HEK293T (cell line): Measurements from ENCODE around the gene CD48.

Experiments
- CTCF ChIA-PET: fragments of 350-600 bp; formaldehyde crosslinking; extraction: SDS; loops from one replicate; lab custom pipeline; 2021; ENCODE audit warnings: antibody characterized with exemption, inconsistent platforms; lab: Yijun Ruan, JAX
- POLR2A ChIA-PET: fragments of 350-600 bp; formaldehyde crosslinking; extraction: SDS; loops from one replicate; lab custom pipeline; 2020; ENCODE audit warnings: antibody characterized with exemption, inconsistent platforms; lab: Yijun Ruan, JAX
- DNase-seq: peaks from one replicate; pipeline ENCODE4 v3.0.0; 2012; ENCODE audit warnings: mixed read lengths; ENCODE audit errors: extremely low spot score
- ARNT ChIP-seq: fragments of 450-650 bp; IDR thresholded peaks from 2 replicates; pipeline ENCODE4 v1.6.1; 2017; ENCODE audit warnings: mild to moderate bottlenecking
- BHLHE40 ChIP-seq: fragments of 450-650 bp; IDR thresholded peaks from 2 replicates; pipeline ENCODE4 v1.6.1; 2016; ENCODE audit warnings: mild to moderate bottlenecking, moderate library complexity, borderline replicate concordance
- CTBP1 ChIP-seq: fragments of 450-650 bp; IDR thresholded peaks from 2 replicates; pipeline ENCODE4 v1.6.1; 2016; ENCODE audit warnings: borderline replicate concordance
- ELF4 ChIP-seq: fragments of 450-650 bp; IDR thresholded peaks from 2 replicates; pipeline ENCODE4 v1.6.1; 2017; ENCODE audit warnings: antibody characterized with exemption
- FOXA1 ChIP-seq: fragments of 450-650 bp; IDR thresholded peaks from 2 replicates; pipeline ENCODE4 v1.6.1; 2016; ENCODE audit warnings: mild to moderate bottlenecking
- FOXK2 ChIP-seq: fragments of 450-650 bp; IDR thresholded peaks from 2 replicates; pipeline ENCODE4 v1.6.1; 2016; ENCODE audit warnings: mild to moderate bottlenecking
- FOXM1 ChIP-seq: fragments of 450-650 bp; IDR thresholded peaks from 2 replicates; pipeline ENCODE4 v1.6.1; 2017; ENCODE audit warnings: mild to moderate bottlenecking, borderline replicate concordance
- HDGF ChIP-seq: fragments of 450-650 bp; IDR thresholded peaks from 2 replicates; pipeline ENCODE4 v1.6.1; 2017; ENCODE audit warnings: antibody characterized with exemption, borderline replicate concordance
- L3MBTL2 ChIP-seq: fragments of 450-650 bp; conservative IDR thresholded peaks from 2 replicates; pipeline ENCODE4 v1.6.1; 2016; ENCODE audit warnings: mild to moderate bottlenecking
- LEF1 ChIP-seq: fragments of 450-650 bp; IDR thresholded peaks from 2 replicates; pipeline ENCODE4 v1.6.1; 2017; ENCODE audit warnings: mild to moderate bottlenecking, borderline replicate concordance
- NFRKB ChIP-seq: fragments of 450-650 bp; IDR thresholded peaks from 2 replicates; pipeline ENCODE4 v1.6.1; 2016; ENCODE audit warnings: mild to moderate bottlenecking, moderate library complexity
- PKNOX1 ChIP-seq: fragments of 450-650 bp; IDR thresholded peaks from 2 replicates; pipeline ENCODE4 v1.6.1; 2016
- SP1 ChIP-seq: fragments of 450-650 bp; IDR thresholded peaks from 2 replicates; pipeline ENCODE4 v1.6.1; 2017
- SUZ12 ChIP-seq: fragments of 450-650 bp; IDR thresholded peaks from 2 replicates; pipeline ENCODE4 v1.6.1; 2016; ENCODE audit warnings: mild to moderate bottlenecking
- TARDBP ChIP-seq: fragments of 450-650 bp; IDR thresholded peaks from 2 replicates; pipeline ENCODE4 v1.6.1; 2016
- ZNF384 ChIP-seq: fragments of 450-650 bp; IDR thresholded peaks from 2 replicates; pipeline ENCODE4 v1.6.1; 2016

Gene CD48

GRCh38 chr1:160711602-160712311 is at the start of gene CD48:
TSS of gene CD48 (minus strand) at chr1:160711822. CDS start at chr1:160711763, 59 bp downstream.
- DNase-seq: no peak
- no peak for TF ChIP-seq FOXK2
- no peak for TF ChIP-seq BHLHE40
- no peak for TF ChIP-seq HDGF
- no peak for TF ChIP-seq FOXM1
- CTCF ChIA-PET: no interaction called here
- POLR2A ChIA-PET: no interaction called here

DNA sequence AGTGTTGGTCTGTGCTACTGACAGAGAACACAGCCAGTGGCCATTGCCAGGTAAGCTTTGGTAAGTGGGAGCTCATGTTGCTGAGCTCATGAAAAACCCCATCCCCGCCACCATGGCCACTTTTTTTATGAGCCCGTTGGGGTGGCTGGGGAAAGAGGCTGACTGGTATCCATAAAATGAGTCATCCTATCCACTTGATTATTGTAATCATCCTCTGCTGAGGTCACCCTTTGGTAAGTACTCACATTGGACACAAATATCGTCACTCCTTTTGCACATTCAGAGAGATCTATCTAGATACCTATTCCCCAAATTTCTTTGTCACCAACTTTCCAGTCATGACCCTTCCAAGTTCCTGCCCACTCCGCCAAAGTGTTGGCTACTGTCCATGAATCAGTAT is 49.4 kb upstream of the CD48 start:
- TF ChIP-seq SUZ12 (no peak), HDGF (no peak), PKNOX1 (no peak)
- ChIA-PET CTCF (no interaction called here), POLR2A (no interaction called here)
- DNase-seq: no peak

DNA sequence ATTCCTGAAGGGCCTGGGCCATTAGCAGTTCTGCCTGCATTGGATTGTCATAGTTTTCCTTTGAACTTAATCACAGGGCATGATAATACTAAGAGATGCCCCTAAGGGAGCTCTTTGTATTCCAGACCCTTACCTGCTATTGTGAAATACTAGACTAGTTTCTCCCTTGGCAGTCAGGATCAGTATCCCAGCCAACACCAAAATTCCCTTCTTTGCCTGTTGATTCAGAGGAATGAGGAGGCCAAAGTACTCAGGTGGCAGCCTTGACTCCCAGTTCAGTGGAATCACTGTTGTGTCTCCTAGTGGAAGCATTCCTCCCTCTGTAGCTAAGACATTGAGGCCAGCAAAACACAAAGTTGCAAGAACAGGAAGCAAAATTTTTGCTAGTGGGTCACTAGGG is 48.1 kb upstream of the CD48 start:
- DNase-seq: no peak
- TF ChIP-seq FOXK2 (no peak), PKNOX1 (no peak), LEF1 (no peak), BHLHE40 (no peak), ZNF384 (no peak), NFRKB (no peak), HDGF (no peak), ELF4 (no peak), FOXA1 (no peak), ARNT (no peak), L3MBTL2 (no peak), CTBP1 (no peak), FOXM1 (no peak), SP1 (no peak), TARDBP (no peak), SUZ12 (no peak)
- ChIA-PET CTCF (no interaction called here), POLR2A (interaction anchor here (0.8 kb wide), 1 partner anchor 15 kb away, joined by 3 read pairs; no protein-coding TSS in a partner anchor)

DNA sequence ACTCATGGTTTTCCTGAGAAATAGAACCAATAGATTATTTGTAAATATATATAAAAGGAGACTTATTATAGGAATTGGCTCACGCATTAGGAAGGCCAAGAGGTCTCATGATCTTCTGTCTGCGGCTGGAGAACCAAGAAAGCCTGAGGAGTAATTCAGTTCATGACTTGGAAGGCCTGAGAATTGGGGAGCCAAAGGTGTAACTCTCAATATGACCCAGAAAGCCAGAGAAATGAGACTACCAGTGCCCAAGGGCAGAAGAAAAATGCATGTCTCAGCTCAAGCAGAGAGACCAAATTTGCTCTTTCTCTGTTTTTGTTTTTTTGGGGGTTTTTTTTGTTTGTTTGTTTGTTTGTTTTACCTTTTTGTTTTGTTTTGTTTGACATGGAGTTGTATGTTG is 46.9 kb upstream of the CD48 start:
- TF ChIP-seq ARNT (no peak), PKNOX1 (no peak), FOXK2 (no peak), SP1 (no peak), CTBP1 (no peak), BHLHE40 (no peak), SUZ12 (no peak)
- ChIA-PET POLR2A (no interaction called here), CTCF (no interaction called here)
- no peak for DNase-seq

DNA sequence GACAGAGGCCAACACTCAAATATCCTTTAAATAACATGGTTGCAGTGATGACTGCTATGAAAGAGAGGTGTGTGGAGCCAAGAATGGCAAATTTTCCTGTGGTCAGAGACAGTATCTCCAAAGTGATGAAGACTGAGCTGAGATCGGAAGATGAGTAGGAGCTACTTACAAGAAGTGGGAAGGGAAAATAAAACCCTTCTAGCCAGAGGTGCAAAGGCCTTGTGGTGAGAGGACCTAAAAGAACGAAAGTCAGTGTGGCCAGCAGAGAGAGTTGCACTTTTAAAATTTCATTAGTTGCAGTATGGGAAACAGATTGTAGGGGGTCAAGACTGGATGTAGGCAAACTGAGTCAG is 45.2 kb upstream of the CD48 start:
- TF ChIP-seq ARNT: no peak
- TF ChIP-seq SP1: no peak
- TF ChIP-seq FOXA1: no peak
- TF ChIP-seq L3MBTL2: no peak
- TF ChIP-seq HDGF: no peak
- ChIA-PET POLR2A (no interaction called here), CTCF (no interaction called here)
- no peak for DNase-seq

- ChIA-PET POLR2A (no interaction called here), CTCF (interaction anchor here (0.5 to 0.7 kb wide), 2 partner anchors 22 to 169 kb away, joined by 4 to 7 read pairs; no protein-coding TSS in a partner anchor)
- TF ChIP-seq NFRKB: no peak
Measured at GRCh38 chr1:160755911-160756848, 44.6 kb upstream of the CD48 start.

GRCh38 chr1:160755461-160755860 is 43.8 kb upstream of the CD48 start:
- no peak for DNase-seq
- ChIA-PET CTCF (interaction anchor here (0.5 to 0.7 kb wide), 2 partner anchors 22 to 170 kb away, joined by 4 to 7 read pairs; no protein-coding TSS in a partner anchor), POLR2A (no interaction called here)
- no peak for TF ChIP-seq L3MBTL2
- no peak for TF ChIP-seq FOXA1
- TF ChIP-seq NFRKB: no peak
- no peak for TF ChIP-seq SP1
- TF ChIP-seq BHLHE40: no peak
- TF ChIP-seq ELF4: no peak
- no peak for TF ChIP-seq SUZ12
- TF ChIP-seq LEF1: no peak
- TF ChIP-seq TARDBP: no peak
- TF ChIP-seq ZNF384: no peak
- TF ChIP-seq ARNT: no peak
- no peak for TF ChIP-seq FOXK2
- TF ChIP-seq FOXM1: no peak
- no peak for TF ChIP-seq HDGF
- TF ChIP-seq CTBP1: no peak
- TF ChIP-seq PKNOX1: no peak

More at GRCh38 chr1:160755911-160756848, 44.6 kb upstream of the CD48 start:
- DNase-seq: no peak
